SU-DHL-6 (cell line): ENCODE measurements around the gene FBXO28.

ENCODE experiments used
- H2AFZ ChIP-seq: fragments of 200-600 bp; sonication (generic); 2 replicates; pipeline ENCODE4 v1.6.1; 2014; ENCODE audit warnings: low read depth, mild to moderate bottlenecking, moderate library complexity, mixed read lengths, antibody characterized with exemption, low read length; ENCODE audit not compliant: severe bottlenecking
- H3F3A ChIP-seq: fragments of 200-600 bp; shearing (Covaris generic); 2 replicates; pipeline ENCODE4 v1.6.0; 2016; ENCODE audit warnings: antibody characterized with exemption, mild to moderate bottlenecking; ENCODE audit not compliant: insufficient read depth
- H3K27ac ChIP-seq: fragments of 200-600 bp; sonication (generic); 2 replicates; pipeline ENCODE4 v1.5.1; 2016; ENCODE audit warnings: low read depth, mild to moderate bottlenecking, low read length, moderate library complexity, mixed read lengths
- H3K27me3 ChIP-seq: fragments of 200-600 bp; sonication (generic), shearing (Covaris generic); 2 replicates; pipeline ENCODE4 v1.6.0; 2014; ENCODE audit warnings: mild to moderate bottlenecking, low read length
- H3K36me3 ChIP-seq: fragments of 200-600 bp; sonication (generic); 2 replicates; pipeline ENCODE4 v1.6.1; 2014; ENCODE audit warnings: mild to moderate bottlenecking, low read length, mixed read lengths
- H3K4me2 ChIP-seq: fragments of 300-600, 200-600 bp; shearing (Covaris generic), sonication (generic); 2 replicates; pipeline ENCODE4 v1.6.0; 2014; ENCODE audit warnings: low read length, low read depth, mild to moderate bottlenecking; ENCODE audit not compliant: poor library complexity, severe bottlenecking
- H3K4me3 ChIP-seq: fragments of 200-600 bp; sonication (generic); 2 replicates; pipeline ENCODE4 v1.5.1; 2014; ENCODE audit warnings: antibody characterized with exemption, low read length, mild to moderate bottlenecking, mixed read lengths; ENCODE audit not compliant: insufficient read depth, poor library complexity, severe bottlenecking
- H3K79me2 ChIP-seq: fragments of 200-600 bp; sonication (generic); 2 replicates; pipeline ENCODE4 v1.6.1; 2014; ENCODE audit warnings: mild to moderate bottlenecking, low read length, moderate library complexity; ENCODE audit not compliant: insufficient read depth
- H3K9ac ChIP-seq: fragments of 200-600 bp; sonication (generic); 2 replicates; pipeline ENCODE4 v1.7.0; 2014; ENCODE audit warnings: mild to moderate bottlenecking, low read length
- H3K9me2 ChIP-seq: fragments of 200-600 bp; sonication (generic); replicated peaks from 2 replicates; pipeline ENCODE4 v1.6.1; 2014; ENCODE audit warnings: low read length; ENCODE audit not compliant: insufficient read depth
- H3K9me3 ChIP-seq: fragments of 200-600 bp; sonication (generic); 2 replicates; pipeline ENCODE4 v1.6.1; 2014; ENCODE audit warnings: low read length, mixed read lengths; ENCODE audit not compliant: insufficient read depth
- H4K20me1 ChIP-seq: fragments of 200-600 bp; sonication (generic); 2 replicates; pipeline ENCODE4 v1.6.1; 2014; ENCODE audit warnings: low read depth, mild to moderate bottlenecking, antibody characterized with exemption, low read length, moderate library complexity, mixed read lengths
- CTCF ChIP-seq: fragments of 200-600 bp; sonication (generic); IDR thresholded peaks from one replicate; pipeline ENCODE4 v1.5.1; 2017; ENCODE audit warnings: antibody characterized with exemption, mild to moderate bottlenecking, low read length, moderate library complexity; ENCODE audit not compliant: insufficient read depth, poor library complexity, severe bottlenecking
- EZH2phosphoT487 ChIP-seq: fragments of 200-600 bp; sonication (generic), shearing (Covaris generic); conservative IDR thresholded peaks from 2 replicates; pipeline ENCODE4 v1.6.1; 2018; ENCODE audit warnings: mild to moderate bottlenecking, antibody characterized with exemption, low read length, moderate library complexity, mixed read lengths

FBXO28 gene

GRCh38 chr1:224096773-224097172 is 17.1 kb upstream of the FBXO28 start:
- no peaks in the 10 kb centered on the region for H4K20me1 ChIP-seq
- no peak overlapping the region for H3K4me3 ChIP-seq
- H3K27ac ChIP-seq: no peak overlapping the region
- no peaks in the 10 kb centered on the region for H3K36me3 ChIP-seq
- 0 out of 2 replicates have a peak, but pooled peaks cover 5% of the 10 kb centered on the region for H3K27me3 ChIP-seq
- no peak overlapping the region for H3K4me2 ChIP-seq
- no peaks in the 10 kb centered on the region for H3F3A ChIP-seq
- no peak for TF ChIP-seq EZH2phosphoT487
- TF ChIP-seq CTCF: no peak
- no peak overlapping the region for H2AFZ ChIP-seq
- H3K9me2 ChIP-seq: no peaks in the 10 kb centered on the region
- no peaks in the 10 kb centered on the region for H3K79me2 ChIP-seq
- no peaks in the 10 kb centered on the region for H3K9me3 ChIP-seq
- no peak overlapping the region for H3K9ac ChIP-seq

GRCh38 chr1:224098007-224098406 is 15.9 kb upstream of the FBXO28 start:
- Histone ChIP-seq H4K20me1 (no peaks in the 10 kb centered on the region), H3K9me2 (no peaks in the 10 kb centered on the region), H3K4me3 (no peak overlapping the region), H3K4me2 (no peak overlapping the region), H3K9ac (no peak overlapping the region), H3K27me3 (0 out of 2 replicates have a peak, but pooled peaks cover 5% of the 10 kb centered on the region), H3K27ac (no peak overlapping the region), H3F3A (no peaks in the 10 kb centered on the region), H3K9me3 (no peaks in the 10 kb centered on the region), H3K36me3 (no peaks in the 10 kb centered on the region), H2AFZ (no peak overlapping the region), H3K79me2 (no peaks in the 10 kb centered on the region)
- TF ChIP-seq EZH2phosphoT487 (no peak), CTCF (no peak)

GRCh38 chr1:224106568-224107281 is 7.2 kb upstream of the FBXO28 start:
- no peaks in the 10 kb centered on the region for H3K9me3 ChIP-seq
- H3K79me2 ChIP-seq: no peaks in the 10 kb centered on the region
- H4K20me1 ChIP-seq: no peaks in the 10 kb centered on the region
- no peaks in the 10 kb centered on the region for H3K9me2 ChIP-seq
- H3K27ac ChIP-seq: no peak overlapping the region
- peak overlapping the region; percentile 6; the same call in 1 of the 2 replicates for H3K9ac ChIP-seq
- H2AFZ ChIP-seq: peak overlapping the region; percentile 96
- H3F3A ChIP-seq: no peaks in the 10 kb centered on the region
- TF ChIP-seq CTCF (peak; percentile 50), EZH2phosphoT487 (no peak)
- no peaks in the 10 kb centered on the region for H3K36me3 ChIP-seq
- H3K4me3 ChIP-seq: no peak overlapping the region
- no peaks in the 10 kb centered on the region for H3K27me3 ChIP-seq
- peak overlapping the region; percentile 31 for H3K4me2 ChIP-seq
